Activated gamma-delta T cell (primary cell): ENCODE measurements around the gene CDKL2.
"Not testable (repeated sequence)": the region's sequence is repeated elsewhere in the genome, so short reads cannot be mapped to it uniquely, and the experiment has no call there.

Experiments
- DNase-seq: peaks from one replicate; lab custom pipeline; 2025; lab: John Stamatoyannopoulos, UW

Gene CDKL2

GRCh38 chr4:75552452-75552851 is 77.9 kb downstream of the CDKL2 start:
- DNase-seq, result no peak

DNA sequence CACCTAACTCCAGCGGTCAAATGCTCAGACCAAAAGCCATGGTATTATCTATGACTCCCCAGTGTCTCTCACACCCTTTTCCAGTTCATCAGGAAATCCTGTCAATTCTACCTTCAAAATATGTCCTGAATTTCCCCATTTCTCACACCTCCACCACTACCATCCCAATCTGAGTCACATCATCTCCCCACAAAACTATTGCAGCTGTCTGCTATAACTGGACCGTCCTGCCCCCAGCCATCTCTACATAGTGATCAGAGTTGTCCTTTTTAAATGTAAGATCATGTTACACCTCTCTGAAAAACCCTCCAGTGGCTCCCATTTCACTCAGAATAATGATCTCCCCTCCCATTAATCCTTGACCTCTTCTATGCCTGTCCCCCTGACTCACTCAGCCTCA is 81.3 kb downstream of the CDKL2 start:
- no peak for DNase-seq

DNA sequence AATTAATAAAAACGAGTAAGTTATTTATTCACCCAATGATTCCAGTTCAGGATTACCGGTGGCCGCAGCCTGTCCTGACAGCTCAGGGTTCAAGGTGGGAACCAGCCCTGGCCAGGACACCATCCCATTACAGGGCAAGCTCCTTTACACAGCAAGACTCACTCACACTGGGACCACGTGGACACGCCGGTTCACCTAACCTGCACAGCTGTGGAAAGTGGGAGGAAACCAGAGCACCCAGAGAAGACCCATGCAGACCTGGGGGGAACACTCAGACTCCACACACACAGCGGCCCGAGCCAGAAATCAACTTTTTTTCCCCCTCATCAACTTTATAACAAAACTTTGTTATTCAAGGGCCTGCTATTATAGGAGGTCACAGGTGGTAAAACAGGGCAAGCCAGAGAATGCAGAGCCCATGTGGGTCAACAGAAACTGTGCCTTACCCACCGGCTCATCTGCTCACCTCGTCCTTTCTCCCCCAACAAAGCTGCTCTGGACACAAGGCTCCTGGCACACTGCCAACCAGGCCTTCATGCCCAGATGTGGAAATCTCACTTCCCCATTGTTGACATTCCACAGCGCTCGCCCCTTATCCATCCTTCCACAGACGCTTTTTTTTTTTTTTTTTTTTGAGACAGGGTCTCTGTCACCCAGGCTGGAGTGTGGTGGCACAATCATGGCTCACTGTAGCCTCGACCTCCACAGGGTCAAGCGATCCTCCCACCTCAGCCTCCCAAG is 82.5 kb downstream of the CDKL2 start:
- DNase-seq, result no peak

DNA sequence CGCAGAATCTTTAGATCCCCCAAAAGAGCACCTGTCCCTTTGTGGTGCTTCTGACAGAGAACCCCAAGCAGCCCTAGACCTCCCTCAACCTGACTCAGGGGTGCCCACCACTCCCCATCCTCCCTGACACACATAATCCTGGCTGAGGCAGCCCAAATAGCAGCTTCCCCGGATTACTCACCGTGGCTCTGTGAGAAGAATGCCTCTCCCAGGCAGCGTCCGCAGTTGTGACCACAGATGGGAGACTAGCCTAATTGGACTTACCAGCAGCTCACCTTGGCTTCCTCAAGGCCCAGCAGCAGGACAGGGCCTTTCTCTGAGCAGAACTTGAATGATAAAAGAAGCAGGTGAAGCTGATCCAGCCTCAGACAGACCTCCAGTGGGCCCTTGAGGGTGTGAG is 84.8 kb downstream of the CDKL2 start:
- DNase-seq, result no peak

DNA sequence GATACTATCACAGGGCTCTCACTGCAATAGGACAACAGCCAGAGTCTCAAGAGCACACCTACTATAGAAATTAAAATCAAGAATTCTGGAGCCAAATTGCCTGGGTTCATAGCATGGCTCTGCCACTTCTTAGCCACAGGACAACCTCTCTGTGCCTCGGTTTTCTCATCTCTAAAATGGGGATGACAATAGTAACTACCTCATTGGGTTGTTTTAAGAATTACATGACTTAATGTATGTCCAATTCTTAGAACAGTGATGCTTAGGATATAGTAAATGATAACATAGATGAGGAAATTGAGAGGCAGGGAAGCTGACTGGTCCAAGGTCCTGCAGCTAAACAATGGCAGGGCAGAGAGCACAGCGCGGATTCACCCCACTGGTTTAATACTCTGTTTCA is 85.5 kb downstream of the CDKL2 start:
- no peak for DNase-seq

- DNase-seq, result not testable (repeated sequence)
Measured at GRCh38 chr4:75544220-75544619, 86.1 kb downstream of the CDKL2 start.

GRCh38 chr4:75542824-75543223 is 87.5 kb downstream of the CDKL2 start:
- DNase-seq, result no peak

DNA sequence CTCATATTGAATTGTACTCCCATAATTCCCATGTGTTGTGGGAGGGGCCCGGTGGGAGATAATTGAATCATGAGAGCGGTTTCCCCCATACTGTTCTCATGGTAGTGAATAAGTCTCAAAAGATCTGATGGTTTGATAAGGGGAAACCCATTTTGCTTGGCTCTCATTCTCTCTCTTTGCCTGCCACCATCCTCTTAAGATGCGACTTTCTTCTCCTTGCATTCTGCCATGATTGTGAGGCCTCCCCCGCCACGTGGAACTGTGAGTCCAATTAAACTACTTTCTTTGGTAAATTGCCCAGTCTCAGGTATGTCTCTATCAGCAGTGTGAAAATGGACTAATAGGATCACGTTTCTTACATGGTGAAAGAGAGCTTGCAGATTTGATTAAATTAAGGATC is 93.0 kb downstream of the CDKL2 start:
- not testable (repeated sequence) for DNase-seq

GRCh38 chr4:75533926-75534325 is 96.4 kb downstream of the CDKL2 start:
- not testable (repeated sequence) for DNase-seq

DNA sequence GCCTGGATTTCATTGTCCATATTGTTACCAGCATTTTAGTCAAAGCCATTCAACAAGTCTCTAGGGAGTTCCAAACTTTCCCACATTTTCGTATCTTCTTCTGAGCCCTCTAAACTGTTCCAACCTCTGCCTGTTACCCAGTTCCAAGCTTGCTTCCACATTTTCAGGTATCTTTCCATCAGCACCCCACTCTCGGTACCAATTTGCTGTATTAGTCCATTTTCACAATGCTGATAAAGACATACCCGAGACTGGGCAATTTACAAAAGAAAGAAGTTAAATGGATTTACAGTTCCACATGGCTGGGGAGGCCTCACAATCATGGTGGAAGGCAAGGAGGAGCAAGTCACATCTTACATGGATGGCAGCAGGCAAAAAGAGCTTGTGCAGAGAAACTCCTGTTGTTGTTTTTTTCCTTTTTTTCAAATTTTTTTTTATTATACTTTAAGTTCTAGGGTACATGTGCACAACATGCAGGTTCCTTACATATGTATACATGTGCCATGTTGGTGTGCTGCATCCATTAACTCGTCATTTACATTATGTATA is 96.9 kb downstream of the CDKL2 start:
- DNase-seq, result not testable (repeated sequence)

- DNase-seq, result not testable (repeated sequence)
Measured at GRCh38 chr4:75531536-75532143, 98.7 kb downstream of the CDKL2 start.

DNA sequence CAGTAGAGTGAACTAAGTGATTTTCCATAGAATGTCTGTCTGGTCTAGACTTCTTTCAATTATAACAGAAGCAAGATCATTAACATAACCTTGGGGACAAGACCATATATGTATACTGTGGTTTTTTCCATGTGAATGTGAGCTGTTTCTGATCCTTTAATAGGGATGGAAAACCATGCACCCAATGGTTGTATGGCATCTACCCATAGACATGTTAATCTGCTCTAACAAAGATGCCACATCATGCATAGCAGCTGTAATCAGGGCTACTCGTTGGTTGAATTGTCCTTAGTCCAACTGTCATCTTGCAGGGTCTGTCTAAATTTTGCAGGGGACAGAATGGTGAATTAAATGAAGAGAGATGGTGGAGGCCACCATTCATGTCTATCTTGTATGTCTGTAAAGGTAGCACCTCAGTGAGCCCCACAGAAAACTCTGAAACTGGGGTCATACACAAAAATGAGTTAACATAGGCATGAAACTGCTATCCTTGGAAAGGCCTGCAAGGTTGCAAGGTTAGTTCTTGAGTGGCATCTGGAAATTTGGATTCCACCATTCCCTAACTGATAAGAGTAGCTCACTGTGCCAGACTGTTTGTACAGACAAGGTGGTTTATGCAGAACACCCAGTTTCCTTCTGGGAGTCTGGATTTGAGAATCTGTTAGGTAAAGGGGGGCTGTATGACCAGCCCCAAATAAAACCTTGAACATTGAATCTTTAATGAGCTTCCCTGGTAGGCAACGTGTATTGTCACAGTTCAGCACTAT is 99.6 kb downstream of the CDKL2 start:
- DNase-seq, result no peak
